ENCODE data around the gene JPH4. TPM values are rescaled to one million over a fixed set of nuclear protein-coding genes. Genes with fewer than 3 reads are reported as not detected.

JPH4 gene
- total RNA-seq, 4 donors from 2014 or later, result 0.27 to 0.48 TPM; not detected in 2

DNA sequence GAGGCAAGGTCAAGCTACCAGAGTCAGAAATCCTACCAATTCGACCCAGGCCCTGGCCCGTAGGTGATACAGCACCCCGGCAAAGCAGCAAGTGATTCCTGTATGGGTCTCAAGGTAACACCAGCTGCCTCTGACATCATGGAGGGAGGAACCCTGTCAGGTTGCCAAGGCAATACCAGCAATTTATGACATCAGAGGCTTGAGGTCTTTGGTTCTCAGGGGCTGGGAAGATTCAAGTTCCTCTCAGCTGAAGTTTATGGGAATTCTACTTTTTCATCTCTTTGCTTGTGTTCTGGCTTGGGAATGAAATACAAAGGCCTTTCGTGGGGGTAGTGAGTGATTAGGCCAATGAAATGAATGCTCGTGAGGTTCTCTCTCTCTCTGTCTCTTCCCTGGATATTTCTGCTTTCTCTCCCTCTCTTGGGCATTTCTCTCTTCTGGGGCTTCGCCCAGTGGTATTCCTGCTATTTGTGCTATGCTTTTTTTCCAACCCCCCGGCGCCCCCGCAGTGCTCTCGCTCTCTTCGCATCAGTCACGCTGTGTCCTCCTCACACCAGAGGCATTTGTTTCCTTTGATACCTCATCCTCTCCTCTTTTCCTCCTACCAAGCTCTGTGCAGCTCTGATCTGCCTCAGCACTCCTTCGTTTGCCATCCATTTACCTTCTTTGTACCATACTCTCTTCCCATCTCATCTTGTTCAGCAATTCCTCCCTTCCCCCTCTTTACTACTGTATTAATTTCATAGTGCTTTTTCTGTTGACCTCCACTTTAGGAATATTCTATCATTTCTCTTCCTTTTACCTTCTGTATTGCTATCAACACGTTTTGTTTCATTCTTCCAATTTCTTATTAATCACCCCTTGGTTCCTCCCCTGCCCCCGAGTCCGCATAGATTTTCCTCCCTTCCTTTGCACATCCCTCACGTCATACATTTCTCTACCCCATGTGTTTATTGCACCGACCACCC lies 30.0 kb downstream of the JPH4 start:
- TF ChIP-seq EP300 (IDR thresholded peaks at IDR 0.05; ENCODE audit: low read depth) (no peak), POLR2AphosphoS5 (IDR thresholded peaks at IDR 0.05) (no peak), POLR2A (IDR thresholded peaks at IDR 0.05) (no peak)
- TF ChIP-seq, protein P1, sequence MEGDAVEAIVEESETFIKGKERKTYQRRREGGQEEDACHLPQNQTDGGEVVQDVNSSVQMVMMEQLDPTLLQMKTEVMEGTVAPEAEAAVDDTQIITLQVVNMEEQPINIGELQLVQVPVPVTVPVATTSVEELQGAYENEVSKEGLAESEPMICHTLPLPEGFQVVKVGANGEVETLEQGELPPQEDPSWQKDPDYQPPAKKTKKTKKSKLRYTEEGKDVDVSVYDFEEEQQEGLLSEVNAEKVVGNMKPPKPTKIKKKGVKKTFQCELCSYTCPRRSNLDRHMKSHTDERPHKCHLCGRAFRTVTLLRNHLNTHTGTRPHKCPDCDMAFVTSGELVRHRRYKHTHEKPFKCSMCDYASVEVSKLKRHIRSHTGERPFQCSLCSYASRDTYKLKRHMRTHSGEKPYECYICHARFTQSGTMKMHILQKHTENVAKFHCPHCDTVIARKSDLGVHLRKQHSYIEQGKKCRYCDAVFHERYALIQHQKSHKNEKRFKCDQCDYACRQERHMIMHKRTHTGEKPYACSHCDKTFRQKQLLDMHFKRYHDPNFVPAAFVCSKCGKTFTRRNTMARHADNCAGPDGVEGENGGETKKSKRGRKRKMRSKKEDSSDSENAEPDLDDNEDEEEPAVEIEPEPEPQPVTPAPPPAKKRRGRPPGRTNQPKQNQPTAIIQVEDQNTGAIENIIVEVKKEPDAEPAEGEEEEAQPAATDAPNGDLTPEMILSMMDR (IDR thresholded peaks at IDR 0.05), result no peak
- Histone ChIP-seq H3K36me3 (no peaks in the 10 kb centered on the region), H3K9me3 (no peaks in the 10 kb centered on the region), H3K27me3 (peaks cover 9% of the 10 kb centered on the region), H3K4me3 (no peak overlapping the region), H3K27ac (no peak overlapping the region), H3K4me1 (peaks cover 0 to 19% (median 13%) of the 10 kb centered on the region in 4 donors)
- WGBS, 2 donors (ENCODE audit: low coverage in 1 of 2), result 72 to 76% methylated on average over 14 to 18 of the region's 18 CpGs
- in situ Hi-C loops (cut with MboI; ENCODE audit: low pct_ligation_motif_present in 1 of 4, low pct_unique_long_range_greater_than_20kb in 1 of 4, low sequenced_read_pairs in 3 of 4), result no loop called here
- intact Hi-C loops (cut with DNase I; ENCODE audit: low total_unique reads), result no loop called here
- no peak for DNase-seq

DNA sequence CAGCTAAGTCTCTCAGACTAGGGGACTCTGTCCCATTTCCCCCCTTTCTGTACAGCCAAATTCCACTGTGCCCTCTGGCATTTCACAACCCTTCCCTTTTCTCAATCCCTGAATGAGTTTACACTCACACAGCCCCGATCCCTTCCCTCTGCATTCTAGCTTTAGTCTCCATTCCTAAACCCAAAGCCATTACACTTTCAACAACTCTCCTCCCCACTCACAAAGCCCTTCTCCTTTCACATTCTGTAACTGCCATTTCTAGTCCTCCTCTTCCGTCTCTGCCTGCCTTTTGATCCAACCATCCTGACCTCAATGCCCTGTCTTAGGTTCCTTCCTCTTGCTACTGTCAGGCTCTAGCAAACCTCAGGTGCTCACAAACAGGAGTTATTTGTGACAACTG lies 30.7 kb downstream of the JPH4 start:
- no peak overlapping the region for H3K27ac ChIP-seq
- TF ChIP-seq EP300 (IDR thresholded peaks at IDR 0.05; ENCODE audit: low read depth) (no peak), POLR2AphosphoS5 (IDR thresholded peaks at IDR 0.05) (no peak), POLR2A (IDR thresholded peaks at IDR 0.05) (no peak)
- TF ChIP-seq, protein P1 (IDR thresholded peaks at IDR 0.05), result no peak
- in situ Hi-C loops (cut with MboI; ENCODE audit: low pct_ligation_motif_present in 1 of 4, low pct_unique_long_range_greater_than_20kb in 1 of 4, low sequenced_read_pairs in 3 of 4), result no loop called here
- WGBS, 2 donors (ENCODE audit: low coverage in 1 of 2), result 72 to 77% methylated on average over 2 of the region's 2 CpGs
- H3K4me1 ChIP-seq, result peaks cover 0 to 19% (median 13%) of the 10 kb centered on the region in 4 donors
- H3K9me3 ChIP-seq, result no peaks in the 10 kb centered on the region
- DNase-seq, result no peak
- intact Hi-C loops (cut with DNase I; ENCODE audit: low total_unique reads), result no loop called here
- no peaks in the 10 kb centered on the region for H3K36me3 ChIP-seq
- no peak overlapping the region for H3K4me3 ChIP-seq
- H3K27me3 ChIP-seq, result peaks cover 9% of the 10 kb centered on the region

DNA sequence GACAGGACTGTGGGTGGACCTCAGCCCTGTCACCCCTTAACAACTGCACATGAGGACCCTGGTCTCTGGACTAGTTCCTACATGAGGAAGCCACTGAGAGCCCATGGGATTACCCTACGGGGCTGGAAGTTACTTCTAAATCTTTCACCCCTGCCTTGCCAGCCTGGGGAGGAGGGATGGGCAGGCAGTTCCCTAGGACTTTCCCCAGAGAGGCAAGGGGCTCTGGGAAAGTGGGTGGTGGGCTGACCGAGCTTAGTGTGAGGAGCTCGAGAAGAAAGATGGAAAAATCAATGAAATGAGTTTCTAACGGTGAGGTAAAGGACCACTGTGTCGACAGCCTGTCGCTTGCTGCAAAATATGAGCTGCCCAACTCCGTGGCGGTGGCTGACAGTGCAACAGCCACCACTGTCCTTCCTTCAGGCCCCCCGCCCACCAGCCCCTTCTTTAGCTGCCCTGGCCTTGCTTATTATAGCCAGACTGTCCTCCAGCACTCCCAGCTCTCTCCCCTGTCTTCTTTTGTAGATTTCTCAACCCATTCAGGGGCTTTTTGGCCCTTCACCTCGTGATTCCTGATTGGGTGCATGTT lies 32.0 kb downstream of the JPH4 start:
- no peak overlapping the region for H3K27ac ChIP-seq
- no peaks in the 10 kb centered on the region for H3K36me3 ChIP-seq
- TF ChIP-seq POLR2A (IDR thresholded peaks at IDR 0.05) (no peak), POLR2AphosphoS5 (IDR thresholded peaks at IDR 0.05) (no peak), EP300 (IDR thresholded peaks at IDR 0.05; ENCODE audit: low read depth) (no peak)
- TF ChIP-seq, protein P1 (IDR thresholded peaks at IDR 0.05), result no peak
- peaks cover 0 to 15% (median 9%) of the 10 kb centered on the region in 4 donors for H3K4me1 ChIP-seq
- H3K4me3 ChIP-seq, result no peak overlapping the region
- no peak for DNase-seq
- peaks cover 9% of the 10 kb centered on the region for H3K27me3 ChIP-seq
- 78 to 81% methylated on average over 8 to 10 of the region's 10 CpGs for WGBS, 2 donors (ENCODE audit: low coverage in 1 of 2)
- in situ Hi-C loops (cut with MboI; ENCODE audit: low pct_ligation_motif_present in 1 of 4, low pct_unique_long_range_greater_than_20kb in 1 of 4, low sequenced_read_pairs in 3 of 4) (no loop called here), intact Hi-C loops (cut with DNase I; ENCODE audit: low total_unique reads) (no loop called here)
- H3K9me3 ChIP-seq, result no peaks in the 10 kb centered on the region

DNA sequence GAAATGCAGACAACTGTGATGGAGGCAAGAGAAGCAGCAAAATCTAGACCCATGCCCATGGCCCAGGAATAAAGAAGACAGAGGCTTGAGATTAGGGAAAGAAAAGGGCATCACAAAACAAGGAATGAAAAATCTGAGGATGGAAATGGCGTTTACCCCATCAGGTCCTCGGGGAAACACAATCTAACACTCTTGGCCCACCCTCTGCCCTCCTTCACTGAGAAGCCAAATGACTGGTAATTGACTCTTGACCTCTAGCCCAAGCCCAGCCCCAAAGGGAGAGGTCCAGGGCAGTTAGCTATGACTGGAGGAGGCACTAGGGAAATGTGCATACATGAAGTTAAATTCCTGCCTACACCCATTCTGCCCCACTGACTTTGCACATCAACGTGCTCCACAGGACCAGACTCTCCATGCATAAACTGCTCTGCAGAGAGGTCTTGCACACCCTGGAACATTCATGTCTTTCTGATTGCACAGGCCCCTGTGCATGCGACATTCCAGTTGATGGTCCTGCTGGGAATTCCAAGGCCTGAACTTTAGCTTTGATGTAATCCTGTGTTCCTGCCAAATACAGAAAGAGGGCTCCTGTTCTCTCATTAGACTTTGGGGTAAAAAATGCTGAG lies 32.7 kb downstream of the JPH4 start:
- H3K27ac ChIP-seq, result no peak overlapping the region
- no peak for DNase-seq
- intact Hi-C loops (cut with DNase I; ENCODE audit: low total_unique reads) (no loop called here), in situ Hi-C loops (cut with MboI; ENCODE audit: low pct_ligation_motif_present in 1 of 4, low pct_unique_long_range_greater_than_20kb in 1 of 4, low sequenced_read_pairs in 3 of 4) (no loop called here)
- H3K4me1 ChIP-seq, result peaks cover 0 to 14% (median 6%) of the 10 kb centered on the region in 4 donors
- H3K27me3 ChIP-seq, result peaks cover 9% of the 10 kb centered on the region
- H3K4me3 ChIP-seq, result no peak overlapping the region
- WGBS, 2 donors (ENCODE audit: low coverage in 1 of 2), result 75 to 87% methylated on average over 2 to 4 of the region's 4 CpGs
- TF ChIP-seq, protein P1 (IDR thresholded peaks at IDR 0.05), result no peak
- TF ChIP-seq POLR2A (IDR thresholded peaks at IDR 0.05), result no peak
- TF ChIP-seq EP300 (IDR thresholded peaks at IDR 0.05; ENCODE audit: low read depth), result no peak
- no peak for TF ChIP-seq POLR2AphosphoS5 (IDR thresholded peaks at IDR 0.05)
- no peaks in the 10 kb centered on the region for H3K36me3 ChIP-seq
- H3K9me3 ChIP-seq, result no peaks in the 10 kb centered on the region

All from transverse colon (tissue), 4 donors.